ENCODE data around the gene ABHD1.

- no peak for TF ChIP-seq POLR2AphosphoS5 (IDR thresholded peaks at IDR 0.05; ENCODE audit: low read depth, low read length)
- TF ChIP-seq CTCF (IDR thresholded peaks at IDR 0.05), result no peak
- TF ChIP-seq, protein P1, sequence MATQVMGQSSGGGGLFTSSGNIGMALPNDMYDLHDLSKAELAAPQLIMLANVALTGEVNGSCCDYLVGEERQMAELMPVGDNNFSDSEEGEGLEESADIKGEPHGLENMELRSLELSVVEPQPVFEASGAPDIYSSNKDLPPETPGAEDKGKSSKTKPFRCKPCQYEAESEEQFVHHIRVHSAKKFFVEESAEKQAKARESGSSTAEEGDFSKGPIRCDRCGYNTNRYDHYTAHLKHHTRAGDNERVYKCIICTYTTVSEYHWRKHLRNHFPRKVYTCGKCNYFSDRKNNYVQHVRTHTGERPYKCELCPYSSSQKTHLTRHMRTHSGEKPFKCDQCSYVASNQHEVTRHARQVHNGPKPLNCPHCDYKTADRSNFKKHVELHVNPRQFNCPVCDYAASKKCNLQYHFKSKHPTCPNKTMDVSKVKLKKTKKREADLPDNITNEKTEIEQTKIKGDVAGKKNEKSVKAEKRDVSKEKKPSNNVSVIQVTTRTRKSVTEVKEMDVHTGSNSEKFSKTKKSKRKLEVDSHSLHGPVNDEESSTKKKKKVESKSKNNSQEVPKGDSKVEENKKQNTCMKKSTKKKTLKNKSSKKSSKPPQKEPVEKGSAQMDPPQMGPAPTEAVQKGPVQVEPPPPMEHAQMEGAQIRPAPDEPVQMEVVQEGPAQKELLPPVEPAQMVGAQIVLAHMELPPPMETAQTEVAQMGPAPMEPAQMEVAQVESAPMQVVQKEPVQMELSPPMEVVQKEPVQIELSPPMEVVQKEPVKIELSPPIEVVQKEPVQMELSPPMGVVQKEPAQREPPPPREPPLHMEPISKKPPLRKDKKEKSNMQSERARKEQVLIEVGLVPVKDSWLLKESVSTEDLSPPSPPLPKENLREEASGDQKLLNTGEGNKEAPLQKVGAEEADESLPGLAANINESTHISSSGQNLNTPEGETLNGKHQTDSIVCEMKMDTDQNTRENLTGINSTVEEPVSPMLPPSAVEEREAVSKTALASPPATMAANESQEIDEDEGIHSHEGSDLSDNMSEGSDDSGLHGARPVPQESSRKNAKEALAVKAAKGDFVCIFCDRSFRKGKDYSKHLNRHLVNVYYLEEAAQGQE (IDR thresholded peaks at IDR 0.05; ENCODE audit: insufficient read depth in 1 of 2, low read depth in 2 of 2, low read length in 1 of 2), result no peak
- no peak for TF ChIP-seq TCF7L2 (IDR thresholded peaks at IDR 0.05; ENCODE audit: low read depth, low read length)
These were observed 51.0 kb downstream of the ABHD1 start for GRCh38 chr2:27174638-27175037.
